HepG2 (cell line): Measurements from ENCODE around the gene SLC26A2. TPM values are rescaled to one million over a fixed set of nuclear protein-coding genes. Genes with fewer than 3 reads are reported as not detected.

Experiments
- ATAC-seq: fragments of 200-7000 bp; cut with Tn5 transposase; 3 replicates; pipeline ENCODE4 v1.9.1; 2020; ENCODE audit warnings: mild to moderate bottlenecking, moderate library complexity
- BruUV-seq: library from RNA; stranded (reverse); fragments of 400-500 nt; replicated peaks from 2 replicates; lab custom pipeline; 2021; lab: Mats Ljungman, UMichigan
- CTCF ChIA-PET: fragments of 300-600 bp; formaldehyde crosslinking; extraction: SDS; loops from one replicate; lab custom pipeline; 2021; ENCODE audit warnings: low total read pairs, inconsistent platforms, low intra/inter-chr PET ratio; lab: Yijun Ruan, JAX
- POLR2A ChIA-PET: fragments of 350-600 bp; sonication (Branson Sonifier 250); formaldehyde crosslinking; loops from one replicate; lab custom pipeline; 2020; ENCODE audit warnings: antibody characterized with exemption, inconsistent platforms; lab: Yijun Ruan, JAX
- DNase-seq: peaks from one replicate; pipeline ENCODE4 v3.0.0-alpha.2; 2015; ENCODE audit warnings: low spot score
- FAIRE-seq: peaks from 3 replicates; lab custom pipeline; 2011; peaks lifted over from hg19 to GRCh38; lab: Jason Lieb, UNC
- H2AFZ ChIP-seq: one replicate; pipeline ENCODE4 v1.6.1; 2011; ENCODE audit warnings: low read length, inconsistent platforms
- H3K27ac ChIP-seq: fragments of 300-600 bp; 3 replicates; pipeline ENCODE4 v1.8.0; 2011; ENCODE audit warnings: mixed run types, mild to moderate bottlenecking, mixed read lengths, low read length, inconsistent platforms; ENCODE audit not compliant: insufficient read depth; ENCODE audit errors: extremely low read length
- H3K27me3 ChIP-seq, 2 experiments: fragments of 200-600 bp in 1 of 2; 2 replicates in 1 of 2; 3 replicates in 1 of 2; pipeline versions ENCODE4 v1.6.0 to v1.8.0; 2011; ENCODE audit warnings: low read length in 2 of 2, mild to moderate bottlenecking in 2 of 2, moderate library complexity in 2 of 2, inconsistent platforms in 1 of 2; ENCODE audit not compliant: insufficient read depth in 2 of 2, control insufficient read depth in 1 of 2
- H3K36me3 ChIP-seq, 2 experiments: fragments of 200-600 bp in 1 of 2; replicated peaks in 1 of 2; 2 replicates in 1 of 2; 3 replicates in 1 of 2; pipeline versions ENCODE4 v1.5.1 to v1.8.0; 2011; ENCODE audit warnings: low read length in 2 of 2, inconsistent platforms in 1 of 2; ENCODE audit not compliant: insufficient read depth in 2 of 2, control insufficient read depth in 1 of 2
- H3K4me1 ChIP-seq: 2 replicates; pipeline ENCODE4 v1.5.1; 2012; ENCODE audit warnings: low read length, inconsistent platforms; ENCODE audit not compliant: insufficient read depth
- H3K4me2 ChIP-seq: 2 replicates; pipeline ENCODE4 v1.6.0; 2011; ENCODE audit warnings: low read depth, low read length, inconsistent platforms
- H3K4me3 ChIP-seq, 3 experiments: fragments of 200-600 bp in 1 of 3; sonication (generic), shearing (Covaris generic) in 1 of 3; replicated peaks in 1 of 3; 2 replicates each; pipeline ENCODE4 v1.5.1; 2011 to 2016; ENCODE audit warnings: low read length in 3 of 3, inconsistent platforms in 2 of 3, low read depth in 2 of 3, mild to moderate bottlenecking in 2 of 3, control low read depth in 1 of 3, mixed read lengths in 1 of 3; ENCODE audit not compliant: insufficient read depth in 1 of 3
- H3K79me2 ChIP-seq: one replicate; pipeline ENCODE4 v1.6.1; 2011; ENCODE audit warnings: low read length, inconsistent platforms; ENCODE audit not compliant: insufficient read depth
- H3K9ac ChIP-seq: 2 replicates; pipeline ENCODE4 v1.6.0; 2011; ENCODE audit warnings: mild to moderate bottlenecking, low read depth, low read length, inconsistent platforms; ENCODE audit not compliant: insufficient read depth
- H3K9me3 ChIP-seq: 2 replicates; pipeline ENCODE4 v1.5.1; 2012; ENCODE audit warnings: mild to moderate bottlenecking, low read length
- H4K20me1 ChIP-seq: 2 replicates; pipeline ENCODE4 v1.6.0; 2011; ENCODE audit warnings: inconsistent platforms, mild to moderate bottlenecking, low read length, moderate library complexity; ENCODE audit not compliant: insufficient read depth
- ARNT2 ChIP-seq: sonication (generic); formaldehyde crosslinking; IDR thresholded peaks from 2 replicates; pipeline ENCODE4 v1.8.0; 2022; ENCODE audit warnings: mild to moderate bottlenecking, low read depth, missing genetic modification reagents, moderate library complexity
- CREB1 ChIP-seq, 2 experiments: fragments of 450-650 bp in 1 of 2; IDR thresholded peaks; 2 replicates each; pipeline ENCODE4 v1.6.1; 2016 to 2017; ENCODE audit warnings: control low read depth in 1 of 2, mild to moderate bottlenecking in 1 of 2, missing compliant biosample characterization in 1 of 2, missing genetic modification characterization in 1 of 2
- CTCF ChIP-seq: sonication (generic); formaldehyde crosslinking; IDR thresholded peaks from 2 replicates; pipeline ENCODE4 v1.5.0; 2020; ENCODE audit warnings: mild to moderate bottlenecking, missing genetic modification reagents, moderate library complexity
- ESRRA ChIP-seq: sonication (generic); formaldehyde crosslinking; IDR thresholded peaks from 2 replicates; pipeline ENCODE4 v1.5.1; 2020; ENCODE audit warnings: mild to moderate bottlenecking, low read depth, missing genetic modification reagents
- HCFC1 ChIP-seq: fragments of 150-350 bp; IDR thresholded peaks from 2 replicates; pipeline ENCODE4 v1.6.1; 2014; ENCODE audit warnings: low read depth, low read length
- HMGXB3 ChIP-seq: sonication (generic); formaldehyde crosslinking; IDR thresholded peaks from 2 replicates; pipeline ENCODE4 v1.4.0; 2020; ENCODE audit warnings: missing genetic modification reagents, borderline replicate concordance
- MXD1 ChIP-seq: sonication (generic); formaldehyde crosslinking; IDR thresholded peaks from 2 replicates; pipeline ENCODE4 v1.4.0; 2020; ENCODE audit warnings: mild to moderate bottlenecking, missing genetic modification reagents
- SKI ChIP-seq: fragments of 450-650 bp; IDR thresholded peaks from one replicate; pipeline ENCODE4 v1.6.1; 2018; ENCODE audit warnings: mild to moderate bottlenecking; ENCODE audit not compliant: partially characterized antibody
- YEATS4 ChIP-seq: sonication (generic); formaldehyde crosslinking; IDR thresholded peaks from 2 replicates; pipeline ENCODE4 v1.4.0; 2020; ENCODE audit warnings: missing genetic modification reagents, borderline replicate concordance
- ZNF317 ChIP-seq: sonication (generic); formaldehyde crosslinking; IDR thresholded peaks from 2 replicates; pipeline ENCODE4 v1.5.0; 2020; ENCODE audit warnings: mild to moderate bottlenecking, missing genetic modification reagents
- ZNF644 ChIP-seq: IDR thresholded peaks from 2 replicates; pipeline ENCODE4 v1.6.1; 2016; ENCODE audit warnings: low read depth
- ZNF775 ChIP-seq: sonication (generic); formaldehyde crosslinking; IDR thresholded peaks from 2 replicates; pipeline ENCODE4 v1.4.0; 2020; ENCODE audit warnings: missing genetic modification reagents, mild to moderate bottlenecking, moderate library complexity, borderline replicate concordance
- WGBS: methylation state at CpG from one replicate; pipeline ENCODE4 v1.1.6; 2017; ENCODE audit warnings: low lambda C conversion rate; 5-methylcytosine and 5-hydroxymethylcytosine counted together
- in situ Hi-C: cut with HindIII; loops from 2 replicates; pipeline ENCODE4 v1.10.0; 2017; ENCODE audit warnings: low pct_unique_long_range_greater_than_20kb; ENCODE audit not compliant: extremely low pct_ligation_motif_present
- intact Hi-C: fragments of 100-400 bp; cut with micrococcal nuclease; formaldehyde crosslinking; loops from one replicate; pipeline ENCODE4 v1.10.0; 2022; ENCODE audit not compliant: unreplicated experiment
- polyA plus RNA-seq, 8 experiments: library from polyadenylated mRNA; depleted of rRNA in 3 of 8; stranded (reverse) in 7 of 8; unstranded in 1 of 8; fragments of >200 nt; fragmentation: Illumina TruSeq in 4 of 8; extraction: Trizol in 4 of 8; gene quantifications; 2 replicates each; pipeline versions ENCODE4 v1.2.1 to v1.2.3, GENCODE V29; 2011 to 2016; ENCODE audit warnings: low read depth in 4 of 8, missing spikeins in 1 of 8, mixed read lengths in 1 of 8; ENCODE audit not compliant: insufficient read depth in 1 of 8
- total RNA-seq, 5 experiments: library from RNA; depleted of rRNA; stranded (reverse); fragments of >200 nt; fragmentation: Illumina TruSeq; extraction: Trizol; gene quantifications; 2 replicates each; pipeline ENCODE4 v1.2.3, GENCODE V29; 2016; ENCODE audit warnings: low read depth in 1 of 5
- TF ChIP-seq, protein P1 (sequence below): sonication (generic); formaldehyde crosslinking; IDR thresholded peaks from 2 replicates; pipeline ENCODE4 v1.8.1; 2023; ENCODE audit warnings: missing genetic modification reagents, mild to moderate bottlenecking, borderline replicate concordance

SLC26A2 gene
- total and polyA plus RNA-seq, 2 of the 13 experiments (the other 11 are each of a cell fraction or from before 2014, with no cell fraction given), result 2.2 to 7.9 TPM

DNA sequence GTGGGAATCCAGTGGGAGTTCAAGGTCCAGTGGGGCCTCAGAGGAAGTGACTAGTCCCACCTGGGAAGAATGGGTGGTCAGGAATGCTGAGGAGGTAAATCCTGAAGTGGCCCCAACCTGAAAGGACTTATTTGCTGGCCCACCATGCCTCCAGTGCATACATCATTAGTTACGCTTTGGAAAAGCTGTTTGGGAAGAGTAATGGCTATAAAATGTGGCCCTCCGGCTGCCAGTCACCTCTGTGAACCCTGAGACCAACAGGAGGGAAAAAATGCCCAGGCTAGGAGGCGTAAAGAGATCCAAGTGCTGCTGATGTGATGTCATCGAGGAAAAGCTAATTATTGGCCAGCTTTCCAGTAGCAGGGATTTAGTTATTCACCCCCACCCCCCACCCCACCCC, 2.7 kb upstream of the SLC26A2 start (continued):
- TF ChIP-seq ZNF644, result peak; percentile 39; the same call in 1 of the 2 replicates
- TF ChIP-seq, all 625 proteins: peak for 11

DNA sequence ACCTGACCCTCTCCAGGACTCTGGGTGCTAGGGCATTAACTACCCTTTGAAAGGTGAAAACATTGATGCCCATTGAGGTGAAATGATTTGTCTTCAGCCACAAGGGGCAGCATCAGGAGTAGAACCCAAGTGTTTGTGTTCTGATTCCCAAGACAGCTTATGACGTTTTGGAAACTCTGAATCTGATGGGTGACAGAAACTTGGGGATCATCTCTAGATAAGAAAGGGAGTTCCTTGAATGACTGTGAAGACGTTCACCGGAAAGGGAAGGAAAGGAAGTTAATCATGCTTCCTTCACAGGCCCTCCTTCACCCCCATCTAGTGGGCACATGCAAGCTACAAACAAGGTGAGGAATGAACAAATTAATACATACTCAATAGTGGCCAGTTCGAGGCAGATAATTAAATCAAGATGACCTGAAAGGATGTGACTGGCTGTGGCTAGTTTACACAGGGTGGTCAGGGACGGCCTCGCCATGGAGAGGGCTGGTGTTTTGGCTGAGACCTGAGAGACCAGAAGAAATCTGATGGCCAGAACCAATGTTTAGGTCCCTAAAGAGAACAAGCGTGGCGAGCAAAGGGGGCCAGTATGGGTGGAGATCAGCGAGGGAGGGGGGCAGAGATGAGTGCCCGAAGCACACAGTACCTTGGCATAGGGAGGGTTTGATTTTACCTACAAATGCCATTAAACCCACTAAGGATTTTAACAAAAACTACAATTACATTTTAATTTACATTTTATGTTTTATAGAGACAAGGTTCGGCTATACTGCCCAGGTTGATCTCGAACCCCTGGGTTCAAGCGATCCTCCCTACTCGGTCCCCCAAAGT, 937 bp upstream of the SLC26A2 start:
- Histone ChIP-seq H3K4me3 (peak overlapping the region; percentile 44 to 77 (median 65)), H3K27ac (peak overlapping the region; percentile 52), H3K4me1 (peaks cover 50% of the 10 kb centered on the region), H3K79me2 (no peaks in the 10 kb centered on the region), H3K27me3 (0 out of 5 replicates have a peak, but pooled peaks cover 0 to 1% of the 10 kb centered on the region in 2 experiments), H3K36me3 (no peaks in the 10 kb centered on the region), H3K4me2 (peak overlapping the region; percentile 91), H4K20me1 (no peaks in the 10 kb centered on the region), H2AFZ (peak overlapping the region; percentile 20), H3K9ac (peak overlapping the region; percentile 57; the same call in 1 of the 2 replicates), H3K9me3 (no peaks in the 10 kb centered on the region)
- ChIA-PET CTCF (interaction anchor here (0.7 to 1.0 kb wide), 2 partner anchors 8 to 122 kb away, joined by 3 to 5 read pairs; no protein-coding TSS in a partner anchor), POLR2A (interaction anchor here (1.0 to 3.4 kb wide), 11 partner anchors 9 to 508 kb away, joined by 3 to 17 read pairs (median 4); partner anchors contain the start of genes HMGXB3 and TIGD6)
- 47% methylated on average over 14 of the region's 14 CpGs for WGBS
- intact Hi-C loops (loop anchor here (1.0 to 2.0 kb wide), 2 partner anchors 27 to 31 kb away; no protein-coding TSS in a partner anchor), in situ Hi-C loops (no loop called here)
- no peak for DNase-seq
- no peak for FAIRE-seq
- ATAC-seq, result no peak
- BruUV-seq, result TSS peak; percentile 96
- TF ChIP-seq SKI, result no peak
- no peak for TF ChIP-seq MXD1 (CRISPR knock-in tag)
- TF ChIP-seq YEATS4 (CRISPR knock-in tag), result peak; percentile 4; the same call in 1 of the 2 replicates
- no peak for TF ChIP-seq ESRRA (CRISPR knock-in tag)
- 0 out of 2 replicates have a peak, but pooled peaks have one; percentile 13 for TF ChIP-seq ZNF644
- no peak for TF ChIP-seq ZNF317 (CRISPR knock-in tag)
- no peak for TF ChIP-seq ZNF775 (CRISPR knock-in tag)
- TF ChIP-seq CREB1 (IDR thresholded peaks at IDR 0.05), result no peak
- TF ChIP-seq CREB1 (CRISPR knock-in tag; IDR thresholded peaks at IDR 0.05), result no peak
- TF ChIP-seq HMGXB3, result no peak
- TF ChIP-seq CTCF (CRISPR knock-in tag), result peak; percentile 44
- no peak for TF ChIP-seq HCFC1
- TF ChIP-seq, protein P1, sequence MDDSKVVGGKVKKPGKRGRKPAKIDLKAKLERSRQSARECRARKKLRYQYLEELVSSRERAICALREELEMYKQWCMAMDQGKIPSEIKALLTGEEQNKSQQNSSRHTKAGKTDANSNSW (CRISPR knock-in tag), result no peak
- no peak for TF ChIP-seq ARNT2 (CRISPR knock-in tag)
